CD14-positive monocyte (primary cell): ENCODE measurements around the gene PPP2R2D. TPM values are rescaled to one million over a fixed set of nuclear protein-coding genes. Genes with fewer than 3 reads are reported as not detected.
A peak's percentile ranks its signal among the peaks of the same experiment; 100 is the strongest.
"Not testable (repeated sequence)": the region's sequence is repeated elsewhere in the genome, so short reads cannot be mapped to it uniquely, and the experiment has no call there.

Experiments used
- DNase-seq, 3 donors: peaks; one replicate each; pipeline ENCODE4 v3.0.0-alpha.2; 2011 to 2022
- H2AFZ ChIP-seq: 2 replicates; pipeline ENCODE4 v1.6.0; 2012; ENCODE audit warnings: mild to moderate bottlenecking, low read depth, low read length, inconsistent platforms; ENCODE audit not compliant: insufficient read depth, poor library complexity, severe bottlenecking
- H3K27ac ChIP-seq, 2 donors: 1 replicate in 1 of 2; 2 replicates in 1 of 2; pipeline ENCODE4 v1.5.1; 2012 to 2013; ENCODE audit warnings: low read length in 2 of 2, control low read depth in 1 of 2, inconsistent platforms in 1 of 2, low read depth in 1 of 2, mild to moderate bottlenecking in 1 of 2
- H3K27me3 ChIP-seq, 2 donors: one replicate each; pipeline versions ENCODE4 v1.6.0 to v1.6.1; 2011 to 2013; ENCODE audit warnings: low read length in 2 of 2; ENCODE audit not compliant: control insufficient read depth in 2 of 2, insufficient read depth in 2 of 2
- H3K36me3 ChIP-seq, 2 donors: replicated peaks in 1 of 2; 1 replicate in 1 of 2; 2 replicates in 1 of 2; pipeline versions ENCODE4 v1.5.1 to v1.6.1; 2012 to 2013; ENCODE audit warnings: low read length in 2 of 2, control low read depth in 1 of 2, inconsistent platforms in 1 of 2, mild to moderate bottlenecking in 1 of 2; ENCODE audit not compliant: insufficient read depth in 2 of 2, control insufficient read depth in 1 of 2
- H3K4me1 ChIP-seq, 2 donors: 1 replicate in 1 of 2; 2 replicates in 1 of 2; pipeline versions ENCODE4 v1.5.1 to v1.6.1; 2012 to 2013; ENCODE audit warnings: low read length in 2 of 2, control low read depth in 1 of 2, inconsistent platforms in 1 of 2, mild to moderate bottlenecking in 1 of 2, moderate library complexity in 1 of 2; ENCODE audit not compliant: insufficient read depth in 2 of 2, control insufficient read depth in 1 of 2
- H3K4me2 ChIP-seq: replicated peaks from 2 replicates; pipeline ENCODE3; 2012; ENCODE audit warnings: low read length, moderate library complexity, mild to moderate bottlenecking; ENCODE audit not compliant: poor library complexity, severe bottlenecking; ENCODE audit errors: extremely low read depth
- H3K4me3 ChIP-seq, 3 experiments: fragments of 200-600 bp in 1 of 3; sonication (generic) in 1 of 3; replicated peaks in 1 of 3; 1 replicate in 2 of 3; 2 replicates in 1 of 3; pipeline ENCODE4 v1.5.1; 2011 to 2013; ENCODE audit warnings: low read length in 3 of 3, mild to moderate bottlenecking in 3 of 3, control low read depth in 2 of 3, low read depth in 2 of 3, inconsistent platforms in 1 of 3, moderate library complexity in 1 of 3
- H3K79me2 ChIP-seq: 2 replicates; pipeline ENCODE4 v1.6.0; 2012; ENCODE audit warnings: mild to moderate bottlenecking, control low read depth, inconsistent platforms, low read length, moderate library complexity; ENCODE audit not compliant: insufficient read depth
- H3K9ac ChIP-seq: 2 replicates; pipeline ENCODE4 v1.6.0; 2017; ENCODE audit warnings: low read length, mild to moderate bottlenecking; ENCODE audit not compliant: insufficient read depth, poor library complexity, severe bottlenecking
- H3K9me3 ChIP-seq, 2 donors: replicated peaks in 1 of 2; 1 replicate in 1 of 2; 2 replicates in 1 of 2; pipeline versions ENCODE4 v1.5.1 to v1.6.1; 2012 to 2013; ENCODE audit warnings: low read length in 2 of 2, control low read depth in 1 of 2; ENCODE audit not compliant: control insufficient read depth in 1 of 2, insufficient read depth in 1 of 2
- H4K20me1 ChIP-seq: 2 replicates; pipeline ENCODE4 v1.6.0; 2012; ENCODE audit warnings: mild to moderate bottlenecking, low read length, control low read depth, moderate library complexity; ENCODE audit not compliant: insufficient read depth
- H3K27ac Mint-ChIP-seq, 7 donors: one replicate each; pipeline ENCODE4 v1.8.0; 2020; ENCODE audit warnings: mild to moderate bottlenecking in 7 of 7, mixed read lengths in 7 of 7, moderate library complexity in 6 of 7, inconsistent platforms in 2 of 7
- H3K27me3 Mint-ChIP-seq, 3 donors: one replicate each; pipeline ENCODE4 v1.8.0; 2021 to 2022; ENCODE audit warnings: low read depth in 3 of 3, mild to moderate bottlenecking in 3 of 3, mixed read lengths in 3 of 3, moderate library complexity in 3 of 3, inconsistent platforms in 1 of 3
- H3K36me3 Mint-ChIP-seq, 2 donors: one replicate each; pipeline ENCODE4 v1.8.0; 2020; ENCODE audit warnings: mixed read lengths in 2 of 2, inconsistent platforms in 1 of 2, mild to moderate bottlenecking in 1 of 2
- H3K4me1 Mint-ChIP-seq: one replicate; pipeline ENCODE4 v1.8.0; 2020; ENCODE audit warnings: mild to moderate bottlenecking, mixed read lengths
- H3K4me3 Mint-ChIP-seq, 2 donors: one replicate each; pipeline ENCODE4 v1.8.0; 2020; ENCODE audit warnings: mild to moderate bottlenecking in 2 of 2, mixed read lengths in 2 of 2, moderate library complexity in 1 of 2
- H3K9me3 Mint-ChIP-seq, 7 donors: one replicate each; pipeline ENCODE4 v1.8.0; 2020 to 2022; ENCODE audit warnings: mixed read lengths in 7 of 7, mild to moderate bottlenecking in 6 of 7, moderate library complexity in 6 of 7, inconsistent platforms in 2 of 7
- CTCF ChIP-seq: fragments of 200-600 bp; IDR thresholded peaks from one replicate; pipeline ENCODE4 v1.8.0; 2022; ENCODE audit warnings: antibody characterized with exemption, mild to moderate bottlenecking
- WGBS: methylation state at CpG from one replicate; pipeline ENCODE4 v1.1.5; 2013; ENCODE audit warnings: missing lambda C conversion rate; ENCODE audit not compliant: insufficient coverage; 5-methylcytosine and 5-hydroxymethylcytosine counted together
- intact Hi-C, 2 donors: fragments of 100-400 bp; cut with micrococcal nuclease; formaldehyde crosslinking; loops; one replicate each; pipeline versions ENCODE4 v1.15.0 to v1.15.1; 2023
- polyA plus RNA-seq, 3 donors: library from polyadenylated mRNA; depleted of rRNA in 1 of 3; unstranded in 2 of 3; stranded (reverse) in 1 of 3; fragments of 300-500 nt in 2 of 3; fragments of >200 nt in 1 of 3; fragmentation: Illumina TruSeq in 2 of 3; gene quantifications; 1 replicate in 2 of 3; 2 replicates in 1 of 3; pipeline ENCODE4 v1.2.3, GENCODE V29; 2012 to 2021

Gene PPP2R2D
- polyA plus RNA-seq, 3 donors: 12.8 to 23.5 (median 12.9) TPM

GRCh38 chr10:131917496-131917895 is 16.7 kb downstream of the PPP2R2D start:
- H3K4me3 Mint-ChIP-seq, H3K4me1 ChIP-seq, H3K4me2 ChIP-seq, H3K4me1 Mint-ChIP-seq, H3K27ac ChIP-seq, DNase-seq, H3K27me3 ChIP-seq, H3K9ac ChIP-seq, H3K4me3 ChIP-seq, H3K27me3 Mint-ChIP-seq, H3K9me3 ChIP-seq, intact Hi-C loops, H2AFZ ChIP-seq: not testable (repeated sequence)
- WGBS: 96% methylated on average over 4 of the region's 11 CpGs
- Histone ChIP-seq H3K79me2 (peaks cover 80% of the 10 kb centered on the region), H3K36me3 (peaks cover 3 to 20% of the 10 kb centered on the region in 2 donors), H4K20me1 (peaks cover 88% of the 10 kb centered on the region)
- peaks cover 20 to 24% of the 10 kb centered on the region in 2 donors for H3K36me3 Mint-ChIP-seq
- H3K9me3 Mint-ChIP-seq: peaks cover 0 to 11% (median 5%) of the 10 kb centered on the region in 7 donors
- peak overlapping the region in 1 of 7 donors; percentile 5 for H3K27ac Mint-ChIP-seq

GRCh38 chr10:131919461-131919860 is 18.7 kb downstream of the PPP2R2D start:
- not testable (repeated sequence) for H3K4me2 ChIP-seq, H3K4me1 Mint-ChIP-seq, H3K4me3 Mint-ChIP-seq

GRCh38 chr10:131920151-131920550 is 19.3 kb downstream of the PPP2R2D start:
- H3K4me3 Mint-ChIP-seq: no peak overlapping the region
- DNase-seq: no peak
- Histone ChIP-seq H2AFZ (no peak overlapping the region), H3K9me3 (peaks cover 2 to 3% of the 10 kb centered on the region in 2 donors), H3K36me3 (no peaks in the 10 kb centered on the region), H3K9ac (no peak overlapping the region), H3K27me3 (no peaks in the 10 kb centered on the region), H3K79me2 (peaks cover 79% of the 10 kb centered on the region), H3K27ac (no peak overlapping the region), H4K20me1 (peaks cover 88% of the 10 kb centered on the region), H3K4me2 (no peak overlapping the region), H3K4me3 (no peak overlapping the region), H3K4me1 (peaks cover 0 to 10% of the 10 kb centered on the region in 2 donors)
- peaks cover 5 to 9% of the 10 kb centered on the region in 2 donors for H3K36me3 Mint-ChIP-seq
- WGBS: 98% methylated on average over 7 of the region's 11 CpGs
- intact Hi-C loops: no loop called here
- TF ChIP-seq CTCF: no peak
- H3K9me3 Mint-ChIP-seq: peaks cover 0 to 11% (median 6%) of the 10 kb centered on the region in 7 donors
- no peaks in the 10 kb centered on the region for H3K27me3 Mint-ChIP-seq
- H3K4me1 Mint-ChIP-seq: peaks cover 11% of the 10 kb centered on the region
- H3K27ac Mint-ChIP-seq: peak overlapping the region in 4 of 7 donors; percentile 8 to 52 (median 32)

More at GRCh38 chr10:131919461-131919860, 18.7 kb downstream of the PPP2R2D start:
- H3K27me3 ChIP-seq, H3K4me3 ChIP-seq, intact Hi-C loops, H3K9me3 ChIP-seq, H3K36me3 Mint-ChIP-seq, DNase-seq, H3K27ac ChIP-seq, H3K36me3 ChIP-seq, H2AFZ ChIP-seq, H3K9ac ChIP-seq, H3K27me3 Mint-ChIP-seq, H3K4me1 ChIP-seq: not testable (repeated sequence)
- Histone ChIP-seq H4K20me1 (peaks cover 88% of the 10 kb centered on the region), H3K79me2 (peaks cover 80% of the 10 kb centered on the region)
- H3K9me3 Mint-ChIP-seq: peaks cover 0 to 11% (median 5%) of the 10 kb centered on the region in 7 donors
- peak overlapping the region in 5 of 7 donors; percentile 1 to 65 (median 34) for H3K27ac Mint-ChIP-seq
- WGBS: 100% methylated on average over 4 of the region's 14 CpGs
